Measurements from ENCODE around the gene WDR13. TPM values are rescaled to one million over a fixed set of nuclear protein-coding genes. Genes with fewer than 3 reads are reported as not detected.
"Not testable (repeated sequence)": the region's sequence is repeated elsewhere in the genome, so short reads cannot be mapped to it uniquely, and the experiment has no call there.

The WDR13 gene
- total and polyA plus RNA-seq, 4 donors, result 25.4 to 73.7 (median 38.5) TPM

GRCh38 chrX:48555731-48556325 lies 41.5 kb upstream of the WDR13 start:
- 92% methylated on average over 9 of the region's 9 CpGs for WGBS
- H3K4me3 ChIP-seq (ENCODE audit: low read depth in 1 of 3, low read length in 3 of 3); H3K27me3 ChIP-seq (ENCODE audit: control insufficient read depth in 4 of 4, insufficient read depth in 4 of 4, low read length in 3 of 4); H3K4me1 ChIP-seq (ENCODE audit: control insufficient read depth in 4 of 4, insufficient read depth in 4 of 4, low read length in 3 of 4); H3K9ac ChIP-seq (ENCODE audit: low read depth in 1 of 2, low read length in 2 of 2); DNase-seq (ENCODE audit: low spot score); H3K9me3 ChIP-seq (ENCODE audit: control insufficient read depth in 4 of 4, low read length in 3 of 4); H3K27ac ChIP-seq (ENCODE audit: low read depth in 1 of 2, low read length in 2 of 2): not testable (repeated sequence)
- H3K36me3 ChIP-seq (ENCODE audit: control insufficient read depth in 4 of 4, insufficient read depth in 3 of 4, low read depth in 1 of 4, low read length in 3 of 4), result peaks cover 0 to 28% (median 9%) of the 10 kb centered on the region in 4 donors

DNA sequence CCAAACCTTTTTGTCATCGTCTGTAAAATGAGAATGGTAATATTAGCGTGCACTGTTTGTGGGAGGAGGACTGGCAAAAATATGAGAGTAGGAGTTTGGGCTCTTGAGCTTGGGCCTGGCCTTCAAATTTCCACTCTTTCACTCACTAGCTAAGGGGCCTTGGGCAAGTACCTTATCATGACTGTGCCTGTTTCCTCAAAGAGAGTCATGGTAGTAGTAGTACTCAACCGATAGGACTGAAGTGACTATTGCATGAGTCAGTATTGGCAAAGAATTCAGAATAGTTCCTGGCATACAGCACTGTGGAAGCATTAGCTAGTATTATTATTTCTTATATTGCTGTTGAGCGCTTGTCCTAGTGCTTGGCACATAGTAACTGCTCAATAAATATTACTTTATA lies 39.0 kb upstream of the WDR13 start:
- DNase-seq (ENCODE audit: low spot score), result no peak
- H3K4me3 ChIP-seq (ENCODE audit: low read depth in 1 of 3, low read length in 3 of 3), result no peak overlapping the region
- H3K9ac ChIP-seq (ENCODE audit: low read depth in 1 of 2, low read length in 2 of 2), result no peak overlapping the region
- H3K4me1 ChIP-seq (ENCODE audit: control insufficient read depth in 4 of 4, insufficient read depth in 4 of 4, low read length in 3 of 4), result no peaks in the 10 kb centered on the region
- H3K36me3 ChIP-seq (ENCODE audit: control insufficient read depth in 4 of 4, insufficient read depth in 3 of 4, low read depth in 1 of 4, low read length in 3 of 4), result peaks cover 2 to 38% (median 9%) of the 10 kb centered on the region in 4 donors
- H3K27me3 ChIP-seq (ENCODE audit: control insufficient read depth in 4 of 4, insufficient read depth in 4 of 4, low read length in 3 of 4), result no peaks in the 10 kb centered on the region
- no peak overlapping the region for H3K27ac ChIP-seq (ENCODE audit: low read depth in 1 of 2, low read length in 2 of 2)
- H3K9me3 ChIP-seq (ENCODE audit: control insufficient read depth in 4 of 4, low read length in 3 of 4), result no peaks in the 10 kb centered on the region
- TF ChIP-seq FOXA1 (IDR thresholded peaks at IDR 0.05) (no peak), YY1 (IDR thresholded peaks at IDR 0.05) (no peak), HNF4A (conservative IDR thresholded peaks at IDR 0.05) (no peak), RAD21 (IDR thresholded peaks at IDR 0.05) (no peak), GABPA (IDR thresholded peaks at IDR 0.05 in 1 of 2, conservative IDR thresholded peaks at IDR 0.05 in 1 of 2) (no peak), EGR1 (IDR thresholded peaks at IDR 0.05; ENCODE audit: low read depth in 2 of 2) (no peak), MAX (IDR thresholded peaks at IDR 0.05) (no peak), SP1 (IDR thresholded peaks at IDR 0.05) (no peak), FOXA2 (IDR thresholded peaks at IDR 0.05) (no peak), NR2F2 (IDR thresholded peaks at IDR 0.05) (no peak)
- TF ChIP-seq, protein P1, sequence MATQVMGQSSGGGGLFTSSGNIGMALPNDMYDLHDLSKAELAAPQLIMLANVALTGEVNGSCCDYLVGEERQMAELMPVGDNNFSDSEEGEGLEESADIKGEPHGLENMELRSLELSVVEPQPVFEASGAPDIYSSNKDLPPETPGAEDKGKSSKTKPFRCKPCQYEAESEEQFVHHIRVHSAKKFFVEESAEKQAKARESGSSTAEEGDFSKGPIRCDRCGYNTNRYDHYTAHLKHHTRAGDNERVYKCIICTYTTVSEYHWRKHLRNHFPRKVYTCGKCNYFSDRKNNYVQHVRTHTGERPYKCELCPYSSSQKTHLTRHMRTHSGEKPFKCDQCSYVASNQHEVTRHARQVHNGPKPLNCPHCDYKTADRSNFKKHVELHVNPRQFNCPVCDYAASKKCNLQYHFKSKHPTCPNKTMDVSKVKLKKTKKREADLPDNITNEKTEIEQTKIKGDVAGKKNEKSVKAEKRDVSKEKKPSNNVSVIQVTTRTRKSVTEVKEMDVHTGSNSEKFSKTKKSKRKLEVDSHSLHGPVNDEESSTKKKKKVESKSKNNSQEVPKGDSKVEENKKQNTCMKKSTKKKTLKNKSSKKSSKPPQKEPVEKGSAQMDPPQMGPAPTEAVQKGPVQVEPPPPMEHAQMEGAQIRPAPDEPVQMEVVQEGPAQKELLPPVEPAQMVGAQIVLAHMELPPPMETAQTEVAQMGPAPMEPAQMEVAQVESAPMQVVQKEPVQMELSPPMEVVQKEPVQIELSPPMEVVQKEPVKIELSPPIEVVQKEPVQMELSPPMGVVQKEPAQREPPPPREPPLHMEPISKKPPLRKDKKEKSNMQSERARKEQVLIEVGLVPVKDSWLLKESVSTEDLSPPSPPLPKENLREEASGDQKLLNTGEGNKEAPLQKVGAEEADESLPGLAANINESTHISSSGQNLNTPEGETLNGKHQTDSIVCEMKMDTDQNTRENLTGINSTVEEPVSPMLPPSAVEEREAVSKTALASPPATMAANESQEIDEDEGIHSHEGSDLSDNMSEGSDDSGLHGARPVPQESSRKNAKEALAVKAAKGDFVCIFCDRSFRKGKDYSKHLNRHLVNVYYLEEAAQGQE (IDR thresholded peaks at IDR 0.05), result no peak
- TF ChIP-seq, protein P2, sequence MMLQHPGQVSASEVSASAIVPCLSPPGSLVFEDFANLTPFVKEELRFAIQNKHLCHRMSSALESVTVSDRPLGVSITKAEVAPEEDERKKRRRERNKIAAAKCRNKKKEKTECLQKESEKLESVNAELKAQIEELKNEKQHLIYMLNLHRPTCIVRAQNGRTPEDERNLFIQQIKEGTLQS (IDR thresholded peaks at IDR 0.05), result no peak
- TF ChIP-seq, protein P3, sequence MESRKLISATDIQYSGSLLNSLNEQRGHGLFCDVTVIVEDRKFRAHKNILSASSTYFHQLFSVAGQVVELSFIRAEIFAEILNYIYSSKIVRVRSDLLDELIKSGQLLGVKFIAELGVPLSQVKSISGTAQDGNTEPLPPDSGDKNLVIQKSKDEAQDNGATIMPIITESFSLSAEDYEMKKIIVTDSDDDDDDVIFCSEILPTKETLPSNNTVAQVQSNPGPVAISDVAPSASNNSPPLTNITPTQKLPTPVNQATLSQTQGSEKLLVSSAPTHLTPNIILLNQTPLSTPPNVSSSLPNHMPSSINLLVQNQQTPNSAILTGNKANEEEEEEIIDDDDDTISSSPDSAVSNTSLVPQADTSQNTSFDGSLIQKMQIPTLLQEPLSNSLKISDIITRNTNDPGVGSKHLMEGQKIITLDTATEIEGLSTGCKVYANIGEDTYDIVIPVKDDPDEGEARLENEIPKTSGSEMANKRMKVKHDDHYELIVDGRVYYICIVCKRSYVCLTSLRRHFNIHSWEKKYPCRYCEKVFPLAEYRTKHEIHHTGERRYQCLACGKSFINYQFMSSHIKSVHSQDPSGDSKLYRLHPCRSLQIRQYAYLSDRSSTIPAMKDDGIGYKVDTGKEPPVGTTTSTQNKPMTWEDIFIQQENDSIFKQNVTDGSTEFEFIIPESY (IDR thresholded peaks at IDR 0.05), result no peak
- WGBS, result 92% methylated on average over 4 of the region's 4 CpGs

Measured in liver (tissue), 9 donors.